IMR-90 (cell line): ENCODE results near the gene CUTC. TPM values are rescaled to one million over a fixed set of nuclear protein-coding genes. Genes with fewer than 3 reads are reported as not detected.
A peak's percentile ranks its signal among the peaks of the same experiment; 100 is the strongest.

Experiments
- ATAC-seq: fragments of 200-7000 bp; cut with Tn5 transposase; 2 replicates; pipeline ENCODE4 v1.9.1; 2020; ENCODE audit warnings: low read depth, mild to moderate bottlenecking, moderate library complexity
- BruUV-seq: library from RNA; stranded (reverse); fragments of 400-500 nt; replicated peaks from 2 replicates; lab custom pipeline; 2021; lab: Mats Ljungman, UMichigan
- CTCF ChIA-PET: fragments of 300-600 bp; formaldehyde crosslinking; extraction: SDS; loops from one replicate; lab custom pipeline; 2021; ENCODE audit warnings: antibody characterized with exemption; lab: Yijun Ruan, JAX
- POLR2A ChIA-PET: fragments of 300-600 bp; sonication (Branson Sonifier 250); formaldehyde crosslinking; loops from one replicate; lab custom pipeline; 2022; ENCODE audit warnings: antibody characterized with exemption; ENCODE audit not compliant: unreplicated experiment; lab: Charles Lee
- DNase-seq: peaks from one replicate; pipeline ENCODE4 v3.0.0; 2013
- H2AFZ ChIP-seq: replicated peaks from 2 replicates; pipeline ENCODE3; 2013; ENCODE audit warnings: low read length, mild to moderate bottlenecking; ENCODE audit not compliant: poor library complexity
- H2AK5ac ChIP-seq: 2 replicates; pipeline ENCODE4 v1.6.1; 2013; ENCODE audit warnings: low read depth, low read length, inconsistent platforms
- H2AK9ac ChIP-seq: replicated peaks from 2 replicates; pipeline ENCODE3; 2013; ENCODE audit warnings: mild to moderate bottlenecking, low read depth, low read length, moderate library complexity; ENCODE audit not compliant: poor library complexity
- H2BK120ac ChIP-seq: 2 replicates; pipeline ENCODE4 v1.6.1; 2013; ENCODE audit warnings: low read depth, low read length, inconsistent platforms
- H2BK15ac ChIP-seq: 3 replicates; pipeline ENCODE4 v1.6.1; 2013; ENCODE audit warnings: low read depth, low read length, inconsistent platforms
- H2BK20ac ChIP-seq: 2 replicates; pipeline ENCODE4 v1.6.1; 2013; ENCODE audit warnings: low read depth, mild to moderate bottlenecking, inconsistent platforms, low read length, moderate library complexity
- H2BK5ac ChIP-seq: 2 replicates; pipeline ENCODE4 v1.6.1; 2013; ENCODE audit warnings: mild to moderate bottlenecking, low read depth, low read length, inconsistent platforms; ENCODE audit not compliant: poor library complexity, severe bottlenecking
- H3K14ac ChIP-seq: replicated peaks from 2 replicates; pipeline ENCODE4 v1.6.1; 2013; ENCODE audit warnings: low read depth, low read length, inconsistent platforms
- H3K18ac ChIP-seq: 2 replicates; pipeline ENCODE4 v1.6.1; 2013; ENCODE audit warnings: low read depth, low read length, control low read depth
- H3K23ac ChIP-seq: 2 replicates; pipeline ENCODE4 v1.6.1; 2013; ENCODE audit warnings: low read depth, low read length, inconsistent platforms
- H3K27ac ChIP-seq: 2 replicates; pipeline ENCODE4 v1.5.1; 2013; ENCODE audit warnings: mild to moderate bottlenecking, control low read depth, low read length; ENCODE audit not compliant: insufficient read depth
- H3K27me3 ChIP-seq: 2 replicates; pipeline ENCODE4 v1.6.1; 2013; ENCODE audit warnings: low read length; ENCODE audit not compliant: control insufficient read depth, insufficient read depth
- H3K36me3 ChIP-seq: 2 replicates; pipeline ENCODE4 v1.6.1; 2013; ENCODE audit warnings: low read length, mixed read lengths; ENCODE audit not compliant: control insufficient read depth, insufficient read depth
- H3K4ac ChIP-seq: 2 replicates; pipeline ENCODE4 v1.6.1; 2013; ENCODE audit warnings: low read depth, low read length, inconsistent platforms
- H3K4me1 ChIP-seq: 2 replicates; pipeline ENCODE4 v1.6.1; 2013; ENCODE audit warnings: low read length, mixed read lengths; ENCODE audit not compliant: control insufficient read depth, insufficient read depth
- H3K4me2 ChIP-seq: 2 replicates; pipeline ENCODE4 v1.6.1; 2013; ENCODE audit warnings: low read depth, mild to moderate bottlenecking, control low read depth, low read length, moderate library complexity
- H3K4me3 ChIP-seq: 2 replicates; pipeline ENCODE4 v1.5.1; 2013; ENCODE audit warnings: low read depth, mild to moderate bottlenecking, control low read depth, low read length, moderate library complexity; ENCODE audit not compliant: insufficient read depth
- H3K56ac ChIP-seq: 2 replicates; pipeline ENCODE4 v1.6.1; 2013; ENCODE audit warnings: low read length, inconsistent platforms; ENCODE audit not compliant: insufficient read depth; ENCODE audit errors: extremely low read depth
- H3K79me1 ChIP-seq, 2 experiments: 2 replicates each; pipeline ENCODE4 v1.6.1; 2013; ENCODE audit warnings: low read length in 2 of 2, inconsistent platforms in 1 of 2, low read depth in 1 of 2
- H3K9ac ChIP-seq: 2 replicates; pipeline ENCODE4 v1.6.1; 2013; ENCODE audit warnings: low read depth, low read length, control low read depth
- H3K9me1 ChIP-seq: 2 replicates; pipeline ENCODE4 v1.6.1; 2013; ENCODE audit warnings: low read length, inconsistent platforms; ENCODE audit not compliant: insufficient read depth
- H3K9me3 ChIP-seq: 2 replicates; pipeline ENCODE4 v1.6.1; 2013; ENCODE audit warnings: low read length; ENCODE audit not compliant: control insufficient read depth, insufficient read depth
- H4K20me1 ChIP-seq: 2 replicates; pipeline ENCODE4 v1.6.1; 2013; ENCODE audit warnings: low read length, inconsistent platforms; ENCODE audit not compliant: insufficient read depth
- H4K5ac ChIP-seq: 2 replicates; pipeline ENCODE4 v1.6.1; 2013; ENCODE audit warnings: mild to moderate bottlenecking, low read depth, low read length, control low read depth
- H4K8ac ChIP-seq, 2 experiments: 2 replicates each; pipeline ENCODE4 v1.6.1; 2013; ENCODE audit warnings: low read depth in 2 of 2, low read length in 2 of 2, control low read depth in 1 of 2, inconsistent platforms in 1 of 2
- H4K91ac ChIP-seq: 2 replicates; pipeline ENCODE4 v1.6.1; 2013; ENCODE audit warnings: low read depth, low read length, inconsistent platforms; ENCODE audit not compliant: insufficient read depth
- BHLHE40 ChIP-seq: fragments of 150-350 bp; IDR thresholded peaks from 2 replicates; pipeline ENCODE4 v1.6.1; 2016; ENCODE audit warnings: mild to moderate bottlenecking, low read depth, low read length
- ELK1 ChIP-seq: fragments of 150-350 bp; IDR thresholded peaks from 2 replicates; pipeline ENCODE4 v1.6.1; 2016; ENCODE audit warnings: low read depth, mild to moderate bottlenecking, low read length, moderate library complexity, borderline replicate concordance
- RAD21 ChIP-seq: IDR thresholded peaks from 2 replicates; pipeline ENCODE4 v1.6.1; 2012; ENCODE audit warnings: low read length, improper control_type of control experiment
- RFX5 ChIP-seq: IDR thresholded peaks from 2 replicates; pipeline ENCODE4 v1.8.0; 2012; ENCODE audit warnings: low read depth, mild to moderate bottlenecking, low read length, moderate library complexity
- SMC3 ChIP-seq: fragments of 150-350 bp; IDR thresholded peaks from 2 replicates; pipeline ENCODE4 v1.6.1; 2016; ENCODE audit warnings: low read depth, mild to moderate bottlenecking, antibody characterized with exemption, low read length, moderate library complexity
- dilution Hi-C: fragments of 300-500 bp; cut with HindIII; formaldehyde crosslinking; loops from one replicate; pipeline ENCODE4 v1.14.3; 2018; ENCODE audit warnings: low sequenced_read_pairs; ENCODE audit not compliant: unreplicated experiment
- in situ Hi-C: fragments of 300-500 bp; cut with MboI; formaldehyde crosslinking; loops from 3 replicates; pipeline ENCODE4 v1.14.3; 2019; ENCODE audit warnings: low sequenced_read_pairs, inconsistent platforms, mixed read lengths
- intact Hi-C: fragments of 100-400 bp; cut with micrococcal nuclease; formaldehyde crosslinking; loops from 2 replicates; pipeline ENCODE4 v1.10.0; 2022
- polyA plus RNA-seq, 3 experiments: library from polyadenylated mRNA; depleted of rRNA; stranded (reverse); fragments of >200 nt; gene quantifications; 2 replicates each; pipeline ENCODE4 v1.2.3, GENCODE V29; 2012; ENCODE audit warnings: low replicate concordance in 1 of 3
- total RNA-seq: library from RNA; depleted of rRNA; stranded (reverse); fragments of >200 nt; gene quantifications from 2 replicates; pipeline ENCODE4 v1.2.3, GENCODE V29; 2012
- TF ChIP-seq, protein P1 (sequence below): conservative IDR thresholded peaks from 2 replicates; pipeline ENCODE4 v1.5.1; 2012; ENCODE audit warnings: mild to moderate bottlenecking, low read depth, low read length, improper control_type of control experiment

The CUTC gene
- total and polyA plus RNA-seq, 2 of the 4 experiments (the other 2 are of a cell fraction): 7.0 to 10.2 TPM

- ATAC-seq (peak; percentile 81), DNase-seq (peak; percentile 80)
- H3K27ac ChIP-seq: no peak overlapping the region
- CTCF ChIA-PET: interaction anchor here (0.6 to 2.5 kb wide), 5 partner anchors 10 to 1158 kb away, joined by 3 to 10 read pairs (median 4); no protein-coding TSS in a partner anchor
- no TSS peak for BruUV-seq
- no peak overlapping the region for H3K14ac ChIP-seq
- H3K4ac ChIP-seq: no peak overlapping the region
- H4K20me1 ChIP-seq: no peaks in the 10 kb centered on the region
- no peak overlapping the region for H3K4me3 ChIP-seq
- no peaks in the 10 kb centered on the region for H3K27me3 ChIP-seq
- intact Hi-C loops: loop anchor here (1.0 to 5.0 kb wide), 5 partner anchors 81 to 319 kb away; partner anchors contain the start of genes GOT1 and SLC25A28
- H3K23ac ChIP-seq: no peak overlapping the region
- H3K4me1 ChIP-seq: peaks cover 11% of the 10 kb centered on the region; the same call in 1 of the 2 replicates
- dilution Hi-C loops: no loop called here
- no peaks in the 10 kb centered on the region for H3K9me3 ChIP-seq
- no peak overlapping the region for H2AK5ac ChIP-seq
- H2BK120ac ChIP-seq: no peak overlapping the region
- H2BK5ac ChIP-seq: no peak overlapping the region
- no peak overlapping the region for H4K8ac ChIP-seq
- no peak overlapping the region for H4K91ac ChIP-seq
- peaks cover 3 to 13% of the 10 kb centered on the region in 2 experiments; a peak in 2 of 4 replicates for H3K79me1 ChIP-seq
- no peak overlapping the region for H2AFZ ChIP-seq
- in situ Hi-C loops: loop anchor here (5.0 to 10.0 kb wide), 3 partner anchors 84 to 276 kb away; partner anchors contain the start of gene GOT1
- TF ChIP-seq RAD21: peak; percentile 82
- no peak for TF ChIP-seq BHLHE40
- no peak for TF ChIP-seq ELK1
- TF ChIP-seq SMC3: peak; percentile 68
- peak; percentile 85 for TF ChIP-seq RFX5
- TF ChIP-seq, protein P1, sequence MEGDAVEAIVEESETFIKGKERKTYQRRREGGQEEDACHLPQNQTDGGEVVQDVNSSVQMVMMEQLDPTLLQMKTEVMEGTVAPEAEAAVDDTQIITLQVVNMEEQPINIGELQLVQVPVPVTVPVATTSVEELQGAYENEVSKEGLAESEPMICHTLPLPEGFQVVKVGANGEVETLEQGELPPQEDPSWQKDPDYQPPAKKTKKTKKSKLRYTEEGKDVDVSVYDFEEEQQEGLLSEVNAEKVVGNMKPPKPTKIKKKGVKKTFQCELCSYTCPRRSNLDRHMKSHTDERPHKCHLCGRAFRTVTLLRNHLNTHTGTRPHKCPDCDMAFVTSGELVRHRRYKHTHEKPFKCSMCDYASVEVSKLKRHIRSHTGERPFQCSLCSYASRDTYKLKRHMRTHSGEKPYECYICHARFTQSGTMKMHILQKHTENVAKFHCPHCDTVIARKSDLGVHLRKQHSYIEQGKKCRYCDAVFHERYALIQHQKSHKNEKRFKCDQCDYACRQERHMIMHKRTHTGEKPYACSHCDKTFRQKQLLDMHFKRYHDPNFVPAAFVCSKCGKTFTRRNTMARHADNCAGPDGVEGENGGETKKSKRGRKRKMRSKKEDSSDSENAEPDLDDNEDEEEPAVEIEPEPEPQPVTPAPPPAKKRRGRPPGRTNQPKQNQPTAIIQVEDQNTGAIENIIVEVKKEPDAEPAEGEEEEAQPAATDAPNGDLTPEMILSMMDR: peak; percentile 74
- no peak overlapping the region for H3K56ac ChIP-seq
- no peak overlapping the region for H3K18ac ChIP-seq
- no peak overlapping the region for H2BK15ac ChIP-seq
- POLR2A ChIA-PET: no interaction called here
- H4K5ac ChIP-seq: no peak overlapping the region
- H2BK20ac ChIP-seq: no peak overlapping the region
- no peak overlapping the region for H3K4me2 ChIP-seq
- no peak overlapping the region for H2AK9ac ChIP-seq
- H3K9ac ChIP-seq: no peak overlapping the region
- H3K36me3 ChIP-seq: peaks cover 22% of the 10 kb centered on the region
- no peaks in the 10 kb centered on the region for H3K9me1 ChIP-seq
These were observed 20.8 kb upstream of the CUTC start for GRCh38 chr10:99711129-99711719.
